RPMI8226 (cell line): ENCODE measurements around the gene KCNK15.
"Not testable (repeated sequence)": the region's sequence is repeated elsewhere in the genome, so short reads cannot be mapped to it uniquely, and the experiment has no call there.

Experiments used
- DNase-seq: peaks from one replicate; pipeline ENCODE4 v3.0.0-alpha.2; 2015

Gene KCNK15

GRCh38 chr20:44759595-44759994, 13.9 kb downstream of the KCNK15 start:
- DNase-seq: no peak

GRCh38 chr20:44761423-44761822, 15.8 kb downstream of the KCNK15 start:
- peak; percentile 42 for DNase-seq

GRCh38 chr20:44762466-44763140, 16.9 kb downstream of the KCNK15 start:
- no peak for DNase-seq

GRCh38 chr20:44763798-44764197, 18.1 kb downstream of the KCNK15 start:
- DNase-seq: not testable (repeated sequence)

- no peak for DNase-seq
Measured at GRCh38 chr20:44765091-44765490, 19.4 kb downstream of the KCNK15 start.

GRCh38 chr20:44765701-44766347, 20.2 kb downstream of the KCNK15 start:
- DNase-seq: no peak

- peak; percentile 66 for DNase-seq
Measured at GRCh38 chr20:44768256-44768655, 22.6 kb downstream of the KCNK15 start.

GRCh38 chr20:44768854-44769480, 23.3 kb downstream of the KCNK15 start:
- no peak for DNase-seq

- DNase-seq: no peak
Measured at GRCh38 chr20:44769481-44769863, 23.8 kb downstream of the KCNK15 start.

GRCh38 chr20:44770484-44771171, 25.0 kb downstream of the KCNK15 start:
- DNase-seq: no peak

- DNase-seq: no peak
Measured at GRCh38 chr20:44771172-44771535, 25.5 kb downstream of the KCNK15 start.

GRCh38 chr20:44772636-44773035, 27.0 kb downstream of the KCNK15 start:
- DNase-seq: no peak

- DNase-seq: no peak
Measured at GRCh38 chr20:44773070-44773829, 27.6 kb downstream of the KCNK15 start.

- DNase-seq: peak; percentile 57
Measured at GRCh38 chr20:44776980-44777379, 31.3 kb downstream of the KCNK15 start.

GRCh38 chr20:44780226-44780625, 34.6 kb downstream of the KCNK15 start:
- DNase-seq: peak; percentile 66

- no peak for DNase-seq
Measured at GRCh38 chr20:44781118-44781517, 35.5 kb downstream of the KCNK15 start.

- no peak for DNase-seq
Measured at GRCh38 chr20:44781791-44782190, 36.1 kb downstream of the KCNK15 start.

GRCh38 chr20:44784688-44785087, 39.0 kb downstream of the KCNK15 start:
- no peak for DNase-seq

- no peak for DNase-seq
Measured at GRCh38 chr20:44785768-44786167, 40.1 kb downstream of the KCNK15 start.

GRCh38 chr20:44787299-44787698, 41.6 kb downstream of the KCNK15 start:
- no peak for DNase-seq

GRCh38 chr20:44788706-44789456, 43.2 kb downstream of the KCNK15 start:
- DNase-seq: no peak
